Measurements from ENCODE around the gene KRT6B. TPM values are rescaled to one million over a fixed set of nuclear protein-coding genes. Genes with fewer than 3 reads are reported as not detected.

KRT6B gene
- total and polyA plus RNA-seq, 2 of the 8 experiments (the other 6 are each of a cell fraction or from before 2014, with no cell fraction given), result not detected

GRCh38 chr12:52435659-52435999, 16.3 kb downstream of the KRT6B start (continued):
- TF ChIP-seq CHD7 (IDR thresholded peaks at IDR 0.05; ENCODE audit: insufficient replicate concordance, low read length) (no peak), SP4 (IDR thresholded peaks at IDR 0.05; ENCODE audit: low read length) (no peak), ATF2 (IDR thresholded peaks at IDR 0.05; ENCODE audit: low read length) (no peak), FOSL1 (IDR thresholded peaks at IDR 0.05; ENCODE audit: insufficient read depth, low read depth, low read length) (no peak), CBX8 (IDR thresholded peaks at IDR 0.05; ENCODE audit: borderline replicate concordance, low read depth, low read length) (no peak), ATF3 (IDR thresholded peaks at IDR 0.05; ENCODE audit: insufficient read depth, low read depth, low read length) (no peak), SP1 (IDR thresholded peaks at IDR 0.05; ENCODE audit: low read depth, low read length) (no peak), CBX5 (IDR thresholded peaks at IDR 0.05; ENCODE audit: low read depth, low read length) (no peak), USF2 (IDR thresholded peaks at IDR 0.05; ENCODE audit: low read length) (no peak)
